ENCODE results near the gene UAP1. TPM values are rescaled to one million over a fixed set of nuclear protein-coding genes. Genes with fewer than 3 reads are reported as not detected.
"Not testable (repeated sequence)": the region's sequence is repeated elsewhere in the genome, so short reads cannot be mapped to it uniquely, and the experiment has no call there.

The UAP1 gene
- total RNA-seq, 1 donor from 2014 or later: 30.4 TPM

- Mint-ChIP-seq H3K4me3 (no peak overlapping the region), H3K9me3 (peaks cover 4% of the 10 kb centered on the region), H3K4me1 (no peaks in the 10 kb centered on the region), H3K36me3 (peaks cover 38% of the 10 kb centered on the region), H3K27ac (no peak overlapping the region), H3K27me3 (ENCODE audit: low read depth) (no peaks in the 10 kb centered on the region)
- DNase-seq (ENCODE audit: low spot score in 2 of 2, unreplicated experiment in 2 of 2): no peak
- no peak for TF ChIP-seq CTCF (IDR thresholded peaks at IDR 0.05; ENCODE audit: unreplicated experiment)
Measured at GRCh38 chr1:162599451-162599850, 37.9 kb downstream of the UAP1 start.

GRCh38 chr1:162603117-162603516, 41.6 kb downstream of the UAP1 start:
- not testable (repeated sequence) for H3K27ac Mint-ChIP-seq; H3K4me3 Mint-ChIP-seq; H3K4me1 Mint-ChIP-seq; H3K9me3 Mint-ChIP-seq; H3K27me3 Mint-ChIP-seq (ENCODE audit: low read depth); DNase-seq (ENCODE audit: low spot score in 2 of 2, unreplicated experiment in 2 of 2)
- H3K36me3 Mint-ChIP-seq: peaks cover 24% of the 10 kb centered on the region

- Mint-ChIP-seq H3K4me3 (no peak overlapping the region), H3K27ac (no peak overlapping the region), H3K4me1 (no peaks in the 10 kb centered on the region), H3K36me3 (peaks cover 21% of the 10 kb centered on the region), H3K9me3 (peaks cover 4% of the 10 kb centered on the region), H3K27me3 (ENCODE audit: low read depth) (no peaks in the 10 kb centered on the region)
- no peak for DNase-seq (ENCODE audit: low spot score in 2 of 2, unreplicated experiment in 2 of 2)
- no peak for TF ChIP-seq CTCF (IDR thresholded peaks at IDR 0.05; ENCODE audit: unreplicated experiment)
Measured at GRCh38 chr1:162605225-162605927, 43.9 kb downstream of the UAP1 start.

GRCh38 chr1:162609306-162609705, 47.8 kb downstream of the UAP1 start:
- H3K9me3 Mint-ChIP-seq: no peaks in the 10 kb centered on the region
- H3K36me3 Mint-ChIP-seq: peaks cover 2% of the 10 kb centered on the region
- DNase-seq (ENCODE audit: low spot score in 2 of 2, unreplicated experiment in 2 of 2): no peak
- H3K27ac Mint-ChIP-seq: no peak overlapping the region
- no peak for TF ChIP-seq CTCF (IDR thresholded peaks at IDR 0.05; ENCODE audit: unreplicated experiment)
- H3K27me3 Mint-ChIP-seq (ENCODE audit: low read depth): no peaks in the 10 kb centered on the region
- no peak overlapping the region for H3K4me3 Mint-ChIP-seq
- no peaks in the 10 kb centered on the region for H3K4me1 Mint-ChIP-seq

GRCh38 chr1:162612606-162613400, 51.3 kb downstream of the UAP1 start:
- peaks cover 16% of the 10 kb centered on the region for H3K36me3 Mint-ChIP-seq
- peaks cover 15% of the 10 kb centered on the region for H3K9me3 Mint-ChIP-seq
- no peak for TF ChIP-seq CTCF (IDR thresholded peaks at IDR 0.05; ENCODE audit: unreplicated experiment)
- no peaks in the 10 kb centered on the region for H3K4me1 Mint-ChIP-seq
- DNase-seq (ENCODE audit: low spot score in 2 of 2, unreplicated experiment in 2 of 2): no peak
- no peaks in the 10 kb centered on the region for H3K27me3 Mint-ChIP-seq (ENCODE audit: low read depth)
- H3K27ac Mint-ChIP-seq: no peak overlapping the region
- H3K4me3 Mint-ChIP-seq: no peak overlapping the region

- peaks cover 19% of the 10 kb centered on the region for H3K36me3 Mint-ChIP-seq
- H3K4me3 Mint-ChIP-seq: no peak overlapping the region
- peaks cover 29% of the 10 kb centered on the region for H3K9me3 Mint-ChIP-seq
- no peaks in the 10 kb centered on the region for H3K4me1 Mint-ChIP-seq
- no peak overlapping the region for H3K27ac Mint-ChIP-seq
- DNase-seq (ENCODE audit: low spot score in 2 of 2, unreplicated experiment in 2 of 2): no peak
- TF ChIP-seq CTCF (IDR thresholded peaks at IDR 0.05; ENCODE audit: unreplicated experiment): no peak
- no peaks in the 10 kb centered on the region for H3K27me3 Mint-ChIP-seq (ENCODE audit: low read depth)
Measured at GRCh38 chr1:162616848-162617247, 55.3 kb downstream of the UAP1 start.
